Caco-2 (cell line): Measurements from ENCODE around the gene PFKFB2. TPM values are rescaled to one million over a fixed set of nuclear protein-coding genes. Genes with fewer than 3 reads are reported as not detected.

Source experiments
- BruUV-seq: library from RNA; stranded (reverse); fragments of 400-500 nt; replicated peaks from 2 replicates; lab custom pipeline; 2021; lab: Mats Ljungman, UMichigan
- CTCF ChIA-PET: fragments of 300-600 bp; sonication (Branson Sonifier 250); formaldehyde crosslinking; loops from one replicate; lab custom pipeline; 2022; ENCODE audit warnings: antibody characterized with exemption; lab: Charles Lee
- POLR2A ChIA-PET: fragments of 300-600 bp; sonication (Branson Sonifier 250); formaldehyde crosslinking; loops from one replicate; lab custom pipeline; 2022; ENCODE audit warnings: antibody characterized with exemption; lab: Charles Lee
- DNase-seq, 2 experiments: peaks; one replicate each; pipeline versions ENCODE4 v3.0.0 to v3.0.0-alpha.2; 2020 to 2022
- H3K27me3 ChIP-seq: replicated peaks from 2 replicates; pipeline ENCODE4 v1.6.0; 2011; ENCODE audit warnings: low read length; ENCODE audit not compliant: control insufficient read depth, insufficient read depth
- H3K36me3 ChIP-seq: 2 replicates; pipeline ENCODE4 v1.5.1; 2011; ENCODE audit warnings: low read length; ENCODE audit not compliant: control insufficient read depth, insufficient read depth
- H3K4me1 ChIP-seq: fragments of 250-450 bp; sonication (Bioruptor Pico); 2 replicates; pipeline ENCODE4 v1.5.1; 2020; ENCODE audit warnings: mild to moderate bottlenecking
- H3K4me3 ChIP-seq: 2 replicates; pipeline ENCODE4 v1.5.1; 2011; ENCODE audit warnings: low read depth, mild to moderate bottlenecking, control low read depth, low read length
- H3K9me3 ChIP-seq: fragments of 250-450 bp; sonication (Bioruptor Pico); 2 replicates; pipeline ENCODE4 v1.5.1; 2020; ENCODE audit warnings: mild to moderate bottlenecking, moderate library complexity
- H3K27ac Mint-ChIP-seq: one replicate; pipeline ENCODE4 v1.8.0; 2022; ENCODE audit warnings: mixed read lengths; ENCODE audit not compliant: unreplicated experiment
- H3K27me3 Mint-ChIP-seq: one replicate; pipeline ENCODE4 v1.8.0; 2022; ENCODE audit warnings: mixed read lengths; ENCODE audit not compliant: insufficient read depth, unreplicated experiment
- H3K36me3 Mint-ChIP-seq: one replicate; pipeline ENCODE4 v1.8.0; 2022; ENCODE audit warnings: mild to moderate bottlenecking, mixed read lengths; ENCODE audit not compliant: insufficient read depth, unreplicated experiment
- H3K4me1 Mint-ChIP-seq: one replicate; pipeline ENCODE4 v1.8.0; 2022; ENCODE audit warnings: low read depth, mixed read lengths; ENCODE audit not compliant: unreplicated experiment
- H3K4me3 Mint-ChIP-seq: one replicate; pipeline ENCODE4 v1.8.0; 2022; ENCODE audit warnings: mild to moderate bottlenecking, moderate library complexity, mixed read lengths; ENCODE audit not compliant: unreplicated experiment
- H3K9me3 Mint-ChIP-seq: one replicate; pipeline ENCODE4 v1.8.0; 2022; ENCODE audit warnings: mixed read lengths; ENCODE audit not compliant: unreplicated experiment
- intact Hi-C: fragments of 100-400 bp; cut with micrococcal nuclease; formaldehyde crosslinking; loops from one replicate; pipeline ENCODE4 v1.10.0; 2022; ENCODE audit not compliant: unreplicated experiment
- total RNA-seq: library from RNA; stranded (reverse); gene quantifications from 2 replicates; pipeline ENCODE4 v1.2.3, GENCODE V29; 2022
- TF ChIP-seq, protein P1 (sequence below), 2 experiments: fragments of 200-600 bp in 1 of 2; IDR thresholded peaks; 1 replicate in 1 of 2; 2 replicates in 1 of 2; pipeline versions ENCODE4 v1.5.1 to v1.8.0; 2011 to 2022; ENCODE audit warnings: antibody characterized with exemption in 1 of 2, control low read depth in 1 of 2, inconsistent platforms in 1 of 2, low read depth in 1 of 2, low read length in 1 of 2, mild to moderate bottlenecking in 1 of 2, moderate library complexity in 1 of 2; ENCODE audit not compliant: insufficient read depth in 1 of 2, severe bottlenecking in 1 of 2, unreplicated experiment in 1 of 2

The PFKFB2 gene
- total RNA-seq, 1 experiment from 2014 or later = 38.9 TPM

GRCh38 chr1:207128336-207128921, 75.4 kb downstream of the PFKFB2 start:
- no peak for DNase-seq
- Histone ChIP-seq H3K36me3 (no peaks in the 10 kb centered on the region), H3K4me3 (no peak overlapping the region), H3K27me3 (no peaks in the 10 kb centered on the region; the same call in 1 of the 2 replicates), H3K9me3 (peaks cover 15% of the 10 kb centered on the region), H3K4me1 (no peaks in the 10 kb centered on the region)
- no TSS peak for BruUV-seq
- intact Hi-C loops = no loop called here
- TF ChIP-seq, protein P1, sequence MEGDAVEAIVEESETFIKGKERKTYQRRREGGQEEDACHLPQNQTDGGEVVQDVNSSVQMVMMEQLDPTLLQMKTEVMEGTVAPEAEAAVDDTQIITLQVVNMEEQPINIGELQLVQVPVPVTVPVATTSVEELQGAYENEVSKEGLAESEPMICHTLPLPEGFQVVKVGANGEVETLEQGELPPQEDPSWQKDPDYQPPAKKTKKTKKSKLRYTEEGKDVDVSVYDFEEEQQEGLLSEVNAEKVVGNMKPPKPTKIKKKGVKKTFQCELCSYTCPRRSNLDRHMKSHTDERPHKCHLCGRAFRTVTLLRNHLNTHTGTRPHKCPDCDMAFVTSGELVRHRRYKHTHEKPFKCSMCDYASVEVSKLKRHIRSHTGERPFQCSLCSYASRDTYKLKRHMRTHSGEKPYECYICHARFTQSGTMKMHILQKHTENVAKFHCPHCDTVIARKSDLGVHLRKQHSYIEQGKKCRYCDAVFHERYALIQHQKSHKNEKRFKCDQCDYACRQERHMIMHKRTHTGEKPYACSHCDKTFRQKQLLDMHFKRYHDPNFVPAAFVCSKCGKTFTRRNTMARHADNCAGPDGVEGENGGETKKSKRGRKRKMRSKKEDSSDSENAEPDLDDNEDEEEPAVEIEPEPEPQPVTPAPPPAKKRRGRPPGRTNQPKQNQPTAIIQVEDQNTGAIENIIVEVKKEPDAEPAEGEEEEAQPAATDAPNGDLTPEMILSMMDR (IDR thresholded peaks at IDR 0.05; ENCODE audit: insufficient read depth in 1 of 2, low read depth in 1 of 2, low read length in 1 of 2, severe bottlenecking in 1 of 2, unreplicated experiment in 1 of 2) = no peak
- H3K4me1 Mint-ChIP-seq = peaks cover 6% of the 10 kb centered on the region
- H3K27ac Mint-ChIP-seq = no peak overlapping the region
- ChIA-PET POLR2A (no interaction called here), CTCF (no interaction called here)
- no peaks in the 10 kb centered on the region for H3K27me3 Mint-ChIP-seq
- no peak overlapping the region for H3K4me3 Mint-ChIP-seq
- peaks cover 5% of the 10 kb centered on the region for H3K36me3 Mint-ChIP-seq
- H3K9me3 Mint-ChIP-seq = peaks cover 22% of the 10 kb centered on the region

- no TSS peak for BruUV-seq
These were observed 76.0 kb downstream of the PFKFB2 start for GRCh38 chr1:207129053-207129452.

More at GRCh38 chr1:207129053-207129452, 76.0 kb downstream of the PFKFB2 start:
- CTCF ChIA-PET = no interaction called here
- POLR2A ChIA-PET = no interaction called here
- DNase-seq = no peak
- TF ChIP-seq, protein P1 (IDR thresholded peaks at IDR 0.05; ENCODE audit: insufficient read depth in 1 of 2, low read depth in 1 of 2, low read length in 1 of 2, severe bottlenecking in 1 of 2, unreplicated experiment in 1 of 2) = no peak
- no peak overlapping the region for H3K4me3 Mint-ChIP-seq
- H3K27ac Mint-ChIP-seq = no peak overlapping the region
- H3K27me3 Mint-ChIP-seq = no peaks in the 10 kb centered on the region
- H3K27me3 ChIP-seq = no peaks in the 10 kb centered on the region; the same call in 1 of the 2 replicates
- H3K4me1 ChIP-seq = no peaks in the 10 kb centered on the region
- intact Hi-C loops = no loop called here
- H3K36me3 Mint-ChIP-seq = peaks cover 5% of the 10 kb centered on the region
- peaks cover 6% of the 10 kb centered on the region for H3K4me1 Mint-ChIP-seq
- H3K9me3 Mint-ChIP-seq = peaks cover 22% of the 10 kb centered on the region
- no peak overlapping the region for H3K4me3 ChIP-seq
- peaks cover 15% of the 10 kb centered on the region for H3K9me3 ChIP-seq
- no peaks in the 10 kb centered on the region for H3K36me3 ChIP-seq

Other genes with a start within 250 kb of the PFKFB2 start
- gene IL20, start 187.7 kb upstream of the PFKFB2 start, total RNA-seq = not detected in 2 replicates
- gene IL24, start 155.8 kb upstream of the PFKFB2 start, total RNA-seq = not detected in 2 replicates
- not detected in 2 replicates for gene FCMR, start 131.3 kb upstream of the PFKFB2 start, total RNA-seq
- not detected in 2 replicates for gene PIGR, start 106.8 kb upstream of the PFKFB2 start, total RNA-seq
- 0.18 TPM in 1 of 2 replicates, not detected in the other for gene FCAMR, start 82.8 kb upstream of the PFKFB2 start, total RNA-seq
- gene C1orf116, start 20.5 kb upstream of the PFKFB2 start, total RNA-seq = 8.7 and 10.4 TPM in 2 replicates
- 11.8 and 11.9 TPM in 2 replicates for gene YOD1, start 2.1 kb upstream of the PFKFB2 start, total RNA-seq
- gene C4BPB, start 35.6 kb downstream of the PFKFB2 start, total RNA-seq = 93.0 and 99.8 TPM in 2 replicates
- gene C4BPA, start 51.0 kb downstream of the PFKFB2 start, total RNA-seq = 10.6 and 12.7 TPM in 2 replicates